Kidney epithelial cell (primary cell): ENCODE results near the gene PARP14. TPM values are rescaled to one million over a fixed set of nuclear protein-coding genes. Genes with fewer than 3 reads are reported as not detected.
A peak's percentile ranks its signal among the peaks of the same experiment; 100 is the strongest.

Experiments
- DNase-seq: peaks from one replicate; pipeline ENCODE4 v3.0.0-alpha.2; 2010; ENCODE audit warnings: low read depth
- H3K27me3 ChIP-seq: 2 replicates; pipeline ENCODE4 v1.6.0; 2011; ENCODE audit warnings: low read length; ENCODE audit not compliant: control insufficient read depth, insufficient read depth
- H3K36me3 ChIP-seq: 2 replicates; pipeline ENCODE4 v1.5.1; 2011; ENCODE audit warnings: low read length; ENCODE audit not compliant: control insufficient read depth, insufficient read depth
- H3K4me3 ChIP-seq: 2 replicates; pipeline ENCODE4 v1.5.1; 2011; ENCODE audit warnings: low read depth, mild to moderate bottlenecking, control low read depth, low read length
- total RNA-seq: library from RNA; depleted of rRNA; stranded (reverse); fragments of >200 nt; gene quantifications from 2 replicates; pipeline ENCODE4 v1.2.3, GENCODE V29; 2015
- TF ChIP-seq, protein P1 (sequence below): IDR thresholded peaks from 2 replicates; pipeline ENCODE4 v1.5.1; 2011; ENCODE audit warnings: mild to moderate bottlenecking, moderate library complexity, low read length, control low read depth, inconsistent platforms; ENCODE audit not compliant: insufficient read depth, poor library complexity, severe bottlenecking

The PARP14 gene
- total RNA-seq, 1 donor from 2014 or later, result 46.9 TPM

- TF ChIP-seq, protein P1, sequence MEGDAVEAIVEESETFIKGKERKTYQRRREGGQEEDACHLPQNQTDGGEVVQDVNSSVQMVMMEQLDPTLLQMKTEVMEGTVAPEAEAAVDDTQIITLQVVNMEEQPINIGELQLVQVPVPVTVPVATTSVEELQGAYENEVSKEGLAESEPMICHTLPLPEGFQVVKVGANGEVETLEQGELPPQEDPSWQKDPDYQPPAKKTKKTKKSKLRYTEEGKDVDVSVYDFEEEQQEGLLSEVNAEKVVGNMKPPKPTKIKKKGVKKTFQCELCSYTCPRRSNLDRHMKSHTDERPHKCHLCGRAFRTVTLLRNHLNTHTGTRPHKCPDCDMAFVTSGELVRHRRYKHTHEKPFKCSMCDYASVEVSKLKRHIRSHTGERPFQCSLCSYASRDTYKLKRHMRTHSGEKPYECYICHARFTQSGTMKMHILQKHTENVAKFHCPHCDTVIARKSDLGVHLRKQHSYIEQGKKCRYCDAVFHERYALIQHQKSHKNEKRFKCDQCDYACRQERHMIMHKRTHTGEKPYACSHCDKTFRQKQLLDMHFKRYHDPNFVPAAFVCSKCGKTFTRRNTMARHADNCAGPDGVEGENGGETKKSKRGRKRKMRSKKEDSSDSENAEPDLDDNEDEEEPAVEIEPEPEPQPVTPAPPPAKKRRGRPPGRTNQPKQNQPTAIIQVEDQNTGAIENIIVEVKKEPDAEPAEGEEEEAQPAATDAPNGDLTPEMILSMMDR, result no peak
- Histone ChIP-seq H3K36me3 (peaks cover 4% of the 10 kb centered on the region), H3K27me3 (no peaks in the 10 kb centered on the region), H3K4me3 (no peak overlapping the region)
- DNase-seq, result no peak
Measured at GRCh38 chr3:122690096-122690495, 9.5 kb downstream of the PARP14 start.

GRCh38 chr3:122691195-122691594, 10.6 kb downstream of the PARP14 start:
- peaks cover 4% of the 10 kb centered on the region for H3K36me3 ChIP-seq
- H3K4me3 ChIP-seq, result no peak overlapping the region
- TF ChIP-seq, protein P1, result no peak
- peak; percentile 72 for DNase-seq
- no peaks in the 10 kb centered on the region for H3K27me3 ChIP-seq

GRCh38 chr3:122692674-122693073, 12.0 kb downstream of the PARP14 start:
- TF ChIP-seq, protein P1, result no peak

DNA sequence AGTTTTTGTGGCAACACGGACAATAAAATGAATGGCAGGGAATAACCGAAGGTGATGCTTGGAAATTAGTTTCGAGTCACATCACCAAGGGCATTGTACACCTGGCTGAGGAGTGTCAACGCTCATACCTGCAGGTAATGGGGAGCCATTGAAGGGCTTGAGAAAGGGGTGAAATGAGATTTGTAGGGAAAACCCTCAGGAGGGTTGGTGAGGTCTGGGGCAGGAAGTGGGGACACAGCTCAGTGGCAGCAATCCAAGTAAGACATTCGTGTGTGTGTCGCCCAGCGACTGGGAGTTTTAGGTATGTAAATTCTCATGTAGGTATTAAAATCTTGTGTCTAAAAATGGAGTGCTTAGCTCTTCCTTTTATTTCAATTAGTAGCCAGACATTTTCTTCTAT, 14.3 kb downstream of the PARP14 start:
- Histone ChIP-seq H3K4me3 (no peak overlapping the region), H3K36me3 (peaks cover 1% of the 10 kb centered on the region), H3K27me3 (no peaks in the 10 kb centered on the region)
- TF ChIP-seq, protein P1, result no peak
- no peak for DNase-seq

More at GRCh38 chr3:122692674-122693073, 12.0 kb downstream of the PARP14 start:
- no peaks in the 10 kb centered on the region for H3K27me3 ChIP-seq
- H3K4me3 ChIP-seq, result no peak overlapping the region
- no peaks in the 10 kb centered on the region for H3K36me3 ChIP-seq
- DNase-seq, result no peak

DNA sequence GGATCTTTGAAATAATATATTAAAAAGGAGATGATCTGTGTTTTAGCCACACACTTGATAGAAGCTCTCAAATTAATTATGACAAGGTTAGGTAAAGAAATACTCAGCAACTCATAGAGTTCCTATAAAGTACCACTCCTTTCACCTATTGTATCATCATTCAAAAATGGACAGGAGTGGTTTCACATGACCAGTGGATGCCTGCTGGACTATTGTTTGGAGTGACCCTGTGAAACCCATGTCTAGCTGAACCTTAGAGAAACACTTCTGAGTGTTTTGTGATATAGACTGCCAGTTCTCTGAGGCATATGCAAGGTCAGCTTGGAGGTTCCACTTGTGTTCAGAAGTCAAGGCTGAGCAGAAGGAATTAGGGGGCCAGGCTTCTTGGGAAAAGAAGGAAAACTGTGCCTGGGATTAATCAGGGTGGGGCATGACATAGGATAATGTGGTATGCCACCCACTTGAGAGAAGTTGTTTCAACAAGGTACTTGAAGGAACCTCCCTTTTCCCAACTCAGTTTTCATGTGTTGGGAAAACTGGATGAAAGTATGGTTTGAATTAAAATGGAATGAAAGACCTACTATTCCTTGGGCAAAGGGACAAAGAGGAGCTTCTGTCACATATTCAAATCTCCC, 15.4 kb downstream of the PARP14 start:
- peaks cover 3% of the 10 kb centered on the region for H3K36me3 ChIP-seq
- DNase-seq, result no peak
- H3K4me3 ChIP-seq, result no peak overlapping the region
- TF ChIP-seq, protein P1, result no peak
- H3K27me3 ChIP-seq, result no peaks in the 10 kb centered on the region

DNA sequence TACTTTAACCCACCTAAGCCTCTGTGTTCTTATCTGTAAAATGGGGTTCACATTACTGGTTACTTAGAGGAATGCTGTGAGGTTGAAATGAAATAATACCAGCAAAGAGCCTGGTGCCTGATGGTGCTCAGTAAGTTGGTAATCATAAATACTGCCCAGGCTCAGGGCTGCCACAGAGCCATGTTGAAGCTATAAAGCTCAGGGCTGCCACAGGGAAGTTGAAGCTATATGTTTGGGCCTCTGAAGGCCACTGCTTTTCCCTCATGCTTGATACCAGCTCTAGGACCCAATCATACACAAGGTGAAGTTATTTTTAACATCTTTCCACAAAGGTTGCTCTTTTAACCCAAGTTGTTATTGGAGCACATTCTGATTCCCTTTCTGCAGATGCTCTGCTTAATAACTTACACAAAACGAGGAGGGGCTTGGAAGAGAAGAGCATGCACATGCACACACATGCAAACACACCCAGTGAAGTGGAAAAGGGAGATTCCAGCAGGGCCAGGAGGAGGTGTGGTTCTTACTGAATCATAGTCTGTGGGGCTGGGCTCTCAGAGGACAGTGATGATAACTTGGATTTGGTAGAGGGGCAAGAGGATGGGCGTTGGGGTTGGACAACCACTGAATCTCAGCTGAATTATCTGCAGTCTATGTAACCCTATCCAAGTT, 17.4 kb downstream of the PARP14 start:
- Histone ChIP-seq H3K4me3 (no peak overlapping the region), H3K27me3 (no peaks in the 10 kb centered on the region), H3K36me3 (peaks cover 3% of the 10 kb centered on the region)
- TF ChIP-seq, protein P1, result no peak
- peak; percentile 50 for DNase-seq
